Uterus (tissue), 4 donors: Measurements from ENCODE around the gene CRIM1. TPM values are rescaled to one million over a fixed set of nuclear protein-coding genes. Genes with fewer than 3 reads are reported as not detected.
"Not testable (repeated sequence)": the region's sequence is repeated elsewhere in the genome, so short reads cannot be mapped to it uniquely, and the experiment has no call there.

Experiments used
- DNase-seq, 2 donors: peaks; one replicate each; pipeline ENCODE4 v3.0.0-alpha.2; 2019 to 2020
- H3K27ac ChIP-seq, 2 donors: fragments of 200-600 bp; sonication (generic); 1 replicate in 1 of 2; 2 replicates in 1 of 2; pipeline ENCODE4 v1.5.1; 2016 to 2018
- H3K27me3 ChIP-seq, 2 donors: fragments of 200-600 bp; sonication (generic); one replicate each; pipeline ENCODE4 v1.5.1; 2018 to 2019; ENCODE audit warnings: control low read depth in 1 of 2
- H3K36me3 ChIP-seq, 2 donors: fragments of 200-600 bp; sonication (generic); one replicate each; pipeline ENCODE4 v1.5.1; 2019; ENCODE audit warnings: control low read depth in 1 of 2
- H3K4me1 ChIP-seq, 2 donors: fragments of 200-600 bp; sonication (generic); one replicate each; pipeline ENCODE4 v1.5.1; 2018 to 2019; ENCODE audit warnings: control low read depth in 1 of 2
- H3K4me3 ChIP-seq, 2 donors: fragments of 200-600 bp; sonication (generic); 1 replicate in 1 of 2; 2 replicates in 1 of 2; pipeline ENCODE4 v1.5.1; 2018 to 2019; ENCODE audit warnings: mild to moderate bottlenecking in 1 of 2
- H3K9me3 ChIP-seq, 2 donors: fragments of 200-600 bp; sonication (generic); one replicate each; pipeline ENCODE4 v1.5.1; 2019; ENCODE audit warnings: control low read depth in 1 of 2
- POLR2A ChIP-seq, 2 donors: fragments of 450-650 bp; IDR thresholded peaks; one replicate each; pipeline ENCODE4 v1.6.1; 2016; ENCODE audit warnings: antibody characterized with exemption in 2 of 2, mild to moderate bottlenecking in 1 of 2, moderate library complexity in 1 of 2
- intact Hi-C: fragments of 100-400 bp; cut with DNase I; formaldehyde crosslinking; loops from one replicate; pipeline ENCODE4 v1.15.1; 2023; ENCODE audit warnings: low total_unique reads
- total RNA-seq, 4 donors: library from RNA; depleted of rRNA in 3 of 4; stranded (reverse); fragments of >200 nt in 3 of 4; gene quantifications; one replicate each; pipeline versions ENCODE4 v1.1.0 to v1.2.4, GENCODE V29; 2014 to 2023
- TF ChIP-seq, protein P1 (sequence below), 4 experiments: fragments of 200-600 bp in 2 of 4; fragments of 450-650 bp in 2 of 4; sonication (generic) in 2 of 4; IDR thresholded peaks; one replicate each; pipeline ENCODE4 v1.5.1; 2016 to 2019; ENCODE audit warnings: antibody characterized with exemption in 4 of 4, mild to moderate bottlenecking in 2 of 4, moderate library complexity in 1 of 4
- donor health status: DM: yes; HTN: yes; CAD: no.

CRIM1 gene
- total RNA-seq, 4 donors from 2014 or later: 51.2 to 168 (median 66.6) TPM

DNA sequence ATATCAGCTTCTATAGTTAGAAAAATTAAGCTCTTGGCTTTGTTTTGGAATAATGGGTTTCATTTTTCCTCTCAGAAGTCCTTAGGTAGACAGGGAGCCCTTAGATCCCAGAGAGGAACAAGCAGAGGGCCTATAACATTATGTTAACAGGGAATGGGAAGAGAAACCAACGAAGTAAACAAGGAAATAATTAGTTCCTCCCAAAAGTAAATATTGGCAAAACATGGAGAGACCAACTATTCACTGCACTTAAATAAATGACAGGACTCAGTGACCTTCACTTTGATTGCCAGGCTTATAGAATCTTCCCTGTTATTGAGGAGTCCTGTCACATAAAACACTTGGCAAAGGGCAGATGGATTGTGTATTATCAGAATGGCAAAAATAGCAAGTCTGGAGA, 5.3 kb downstream of the CRIM1 start:
- H3K36me3 ChIP-seq: no peaks in the 10 kb centered on the region
- H3K4me1 ChIP-seq: peaks cover 0 to 10% of the 10 kb centered on the region in 2 donors
- intact Hi-C loops: no loop called here
- H3K9me3 ChIP-seq: no peaks in the 10 kb centered on the region
- H3K4me3 ChIP-seq: no peak overlapping the region
- TF ChIP-seq POLR2A (IDR thresholded peaks at IDR 0.05): no peak
- TF ChIP-seq, protein P1, sequence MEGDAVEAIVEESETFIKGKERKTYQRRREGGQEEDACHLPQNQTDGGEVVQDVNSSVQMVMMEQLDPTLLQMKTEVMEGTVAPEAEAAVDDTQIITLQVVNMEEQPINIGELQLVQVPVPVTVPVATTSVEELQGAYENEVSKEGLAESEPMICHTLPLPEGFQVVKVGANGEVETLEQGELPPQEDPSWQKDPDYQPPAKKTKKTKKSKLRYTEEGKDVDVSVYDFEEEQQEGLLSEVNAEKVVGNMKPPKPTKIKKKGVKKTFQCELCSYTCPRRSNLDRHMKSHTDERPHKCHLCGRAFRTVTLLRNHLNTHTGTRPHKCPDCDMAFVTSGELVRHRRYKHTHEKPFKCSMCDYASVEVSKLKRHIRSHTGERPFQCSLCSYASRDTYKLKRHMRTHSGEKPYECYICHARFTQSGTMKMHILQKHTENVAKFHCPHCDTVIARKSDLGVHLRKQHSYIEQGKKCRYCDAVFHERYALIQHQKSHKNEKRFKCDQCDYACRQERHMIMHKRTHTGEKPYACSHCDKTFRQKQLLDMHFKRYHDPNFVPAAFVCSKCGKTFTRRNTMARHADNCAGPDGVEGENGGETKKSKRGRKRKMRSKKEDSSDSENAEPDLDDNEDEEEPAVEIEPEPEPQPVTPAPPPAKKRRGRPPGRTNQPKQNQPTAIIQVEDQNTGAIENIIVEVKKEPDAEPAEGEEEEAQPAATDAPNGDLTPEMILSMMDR (IDR thresholded peaks at IDR 0.05): no peak
- no peak for DNase-seq
- no peak overlapping the region for H3K27ac ChIP-seq
- H3K27me3 ChIP-seq: no peaks in the 10 kb centered on the region

DNA sequence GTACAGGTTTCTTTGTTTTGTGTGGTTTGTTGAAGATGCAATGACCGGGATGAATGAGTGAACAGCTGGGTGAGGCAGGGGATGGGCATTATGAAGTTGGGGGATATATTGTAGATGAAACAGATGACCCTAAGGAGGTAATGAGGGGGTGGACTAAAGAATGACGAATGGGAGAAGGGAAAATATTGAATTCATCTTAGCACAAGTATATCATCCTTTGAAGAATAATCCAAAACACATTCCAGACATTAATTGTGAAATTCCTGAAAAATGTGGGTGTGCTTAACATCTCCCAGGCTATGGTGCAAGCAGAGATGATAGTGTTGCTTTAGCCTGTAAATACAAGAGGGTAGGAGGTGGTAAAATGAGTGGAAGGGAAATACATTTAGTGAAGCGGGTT, 5.8 kb downstream of the CRIM1 start:
- H3K4me1 ChIP-seq: peaks cover 0 to 10% of the 10 kb centered on the region in 2 donors
- H3K36me3 ChIP-seq: no peaks in the 10 kb centered on the region

DNA sequence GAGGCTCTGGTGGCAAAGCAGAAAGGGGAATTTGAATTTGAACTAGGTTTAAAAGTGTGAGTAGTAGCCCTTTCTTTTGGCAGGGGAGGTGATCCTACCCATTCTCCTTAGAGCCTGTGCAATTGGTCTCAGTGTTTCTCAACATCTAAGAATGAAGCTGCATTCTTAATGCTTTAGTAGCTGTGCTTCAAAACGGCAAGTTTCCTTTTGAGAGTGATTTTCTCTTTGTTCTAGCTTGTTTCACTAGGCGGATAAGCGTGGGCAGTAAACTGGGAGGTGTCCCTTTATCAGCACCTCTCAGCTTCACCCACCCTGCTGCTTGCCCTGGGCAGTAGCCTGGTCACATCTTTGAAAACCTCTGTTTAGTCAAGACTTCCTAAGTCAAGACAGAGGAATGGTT, 6.7 kb downstream of the CRIM1 start:
- no peak overlapping the region for H3K4me3 ChIP-seq
- intact Hi-C loops: no loop called here
- peaks cover 0 to 10% of the 10 kb centered on the region in 2 donors for H3K4me1 ChIP-seq

More for the DNA sequence above, 5.8 kb downstream of the CRIM1 start:
- H3K9me3 ChIP-seq: no peaks in the 10 kb centered on the region
- no peak for DNase-seq
- intact Hi-C loops: no loop called here
- no peaks in the 10 kb centered on the region for H3K27me3 ChIP-seq
- no peak overlapping the region for H3K27ac ChIP-seq
- TF ChIP-seq, protein P1 (IDR thresholded peaks at IDR 0.05): no peak
- no peak for TF ChIP-seq POLR2A (IDR thresholded peaks at IDR 0.05)
- no peak overlapping the region for H3K4me3 ChIP-seq

DNA sequence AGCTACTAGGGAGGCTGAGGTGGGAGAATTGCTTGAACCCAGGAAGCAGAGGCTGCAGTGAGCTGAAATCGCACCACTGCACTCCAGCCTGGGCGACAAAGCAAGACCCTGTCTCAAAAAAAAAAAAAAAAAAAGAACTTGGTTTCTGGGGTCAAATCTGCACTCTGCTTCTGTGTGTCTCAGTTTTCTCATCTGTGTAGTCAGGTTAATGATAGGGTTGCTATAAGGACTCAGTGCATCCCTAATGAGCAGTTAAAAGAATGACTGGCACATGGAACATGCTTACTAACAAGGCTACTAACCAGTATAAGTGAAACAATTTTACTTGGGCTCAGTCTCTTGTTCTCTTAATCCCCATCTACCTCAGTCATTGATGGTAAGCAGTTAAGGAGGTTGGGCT, 7.5 kb downstream of the CRIM1 start:
- H3K9me3 ChIP-seq, intact Hi-C loops, DNase-seq, H3K27ac ChIP-seq, H3K36me3 ChIP-seq, H3K27me3 ChIP-seq, H3K4me3 ChIP-seq: not testable (repeated sequence)
- H3K4me1 ChIP-seq: peaks cover 0 to 10% of the 10 kb centered on the region in 2 donors

More for the DNA sequence above, 6.7 kb downstream of the CRIM1 start:
- H3K27ac ChIP-seq: no peak overlapping the region
- no peak for DNase-seq
- no peaks in the 10 kb centered on the region for H3K36me3 ChIP-seq
- no peaks in the 10 kb centered on the region for H3K9me3 ChIP-seq
- TF ChIP-seq, protein P1 (IDR thresholded peaks at IDR 0.05): no peak
- no peak for TF ChIP-seq POLR2A (IDR thresholded peaks at IDR 0.05)
- no peaks in the 10 kb centered on the region for H3K27me3 ChIP-seq

DNA sequence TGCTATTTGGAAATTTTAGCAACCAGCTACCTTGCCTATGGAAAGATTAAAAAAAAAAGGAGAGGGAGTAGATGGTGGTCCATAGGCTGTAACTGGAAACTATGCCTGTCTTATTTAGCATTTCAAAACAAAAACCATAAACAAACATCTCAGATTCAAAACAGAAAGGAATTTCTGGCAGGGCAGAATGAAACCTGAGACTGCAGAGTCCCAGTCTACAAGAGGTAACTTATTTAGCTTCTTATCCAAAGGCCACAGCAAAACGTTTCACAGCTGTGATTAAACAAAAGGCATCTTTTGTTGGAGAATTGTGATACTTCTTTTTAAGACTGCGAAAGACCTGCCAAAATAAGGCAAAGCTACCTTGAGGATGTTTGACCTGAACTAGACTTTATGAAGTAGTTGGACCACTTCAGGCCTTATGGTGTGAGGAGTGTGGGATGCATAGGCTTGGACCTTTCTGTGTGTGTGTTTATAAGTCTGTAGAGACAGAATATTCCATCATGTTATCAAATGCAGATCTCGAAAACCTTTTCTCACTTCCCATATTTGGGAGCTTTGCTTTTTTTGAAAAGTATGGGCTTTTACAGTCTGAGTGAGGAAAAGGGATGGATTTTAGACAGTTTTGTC, 11.0 kb downstream of the CRIM1 start:
- H3K9me3 ChIP-seq: no peaks in the 10 kb centered on the region
- no peak overlapping the region for H3K4me3 ChIP-seq
- no peaks in the 10 kb centered on the region for H3K4me1 ChIP-seq
- no peak overlapping the region for H3K27ac ChIP-seq
- H3K27me3 ChIP-seq: no peaks in the 10 kb centered on the region
- intact Hi-C loops: no loop called here
- TF ChIP-seq, protein P1 (IDR thresholded peaks at IDR 0.05): no peak
- no peak for TF ChIP-seq POLR2A (IDR thresholded peaks at IDR 0.05)
- DNase-seq: no peak
- no peaks in the 10 kb centered on the region for H3K36me3 ChIP-seq

DNA sequence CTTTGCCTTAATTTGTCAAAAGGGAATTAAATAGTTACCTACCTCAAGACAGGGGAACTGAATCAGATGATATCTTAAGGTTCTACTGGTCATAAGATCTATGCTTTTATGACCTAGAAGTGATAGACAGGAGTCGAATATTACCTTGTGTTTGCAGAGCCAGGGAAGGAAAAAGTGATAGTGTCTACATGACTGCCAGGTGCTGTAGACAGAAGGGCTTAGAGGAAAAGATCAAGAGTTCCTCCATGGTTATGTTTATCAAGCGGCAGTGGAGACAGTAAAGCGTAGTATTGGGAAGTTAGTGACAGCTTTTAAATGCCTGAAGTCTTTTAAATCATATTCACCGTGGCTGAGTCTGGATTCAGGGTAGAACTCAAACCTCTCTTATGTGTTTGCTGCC, 11.9 kb downstream of the CRIM1 start:
- Histone ChIP-seq H3K36me3 (no peaks in the 10 kb centered on the region), H3K27ac (no peak overlapping the region), H3K9me3 (no peaks in the 10 kb centered on the region), H3K4me1 (peaks cover 0 to 6% of the 10 kb centered on the region in 2 donors), H3K27me3 (no peaks in the 10 kb centered on the region), H3K4me3 (no peak overlapping the region)
- DNase-seq: no peak
- TF ChIP-seq, protein P1 (IDR thresholded peaks at IDR 0.05): no peak
- TF ChIP-seq POLR2A (IDR thresholded peaks at IDR 0.05): no peak
- intact Hi-C loops: no loop called here
